ENCODE data around the gene CD82. TPM values are rescaled to one million over a fixed set of nuclear protein-coding genes. Genes with fewer than 3 reads are reported as not detected.

The CD82 gene
- total and polyA plus RNA-seq, 2 of the 8 experiments (the other 6 are each of a cell fraction or from before 2014, with no cell fraction given): 7.9 to 10.3 TPM

DNA sequence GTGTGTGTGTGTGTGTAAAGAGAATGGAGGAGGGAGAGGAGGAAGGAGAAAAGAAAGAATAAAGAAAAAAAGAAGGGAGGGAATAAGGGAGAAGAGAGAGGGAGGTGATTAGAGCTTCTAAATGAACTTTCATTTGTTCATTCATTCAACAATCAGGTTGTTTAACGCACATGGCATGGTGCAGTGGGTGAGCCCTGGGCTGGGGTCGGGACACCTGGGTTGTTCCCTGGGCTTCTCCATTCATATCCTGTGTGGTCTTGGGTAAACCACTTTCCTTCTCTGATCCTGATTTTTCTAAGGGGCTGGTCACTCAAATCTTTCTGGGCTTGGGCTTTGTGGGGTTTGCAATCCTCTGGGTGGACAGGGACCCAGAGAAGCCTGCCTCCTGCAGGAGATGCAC, 47.9 kb upstream of the CD82 start (continued):
- TF ChIP-seq CTCF (IDR thresholded peaks at IDR 0.05; ENCODE audit: control extremely low read depth in 1 of 3, insufficient read depth in 1 of 3, low read depth in 1 of 3, low read length in 3 of 3) (no peak), MAX (IDR thresholded peaks at IDR 0.05) (no peak), RBBP5 (IDR thresholded peaks at IDR 0.05; ENCODE audit: borderline replicate concordance, low read depth, low read length) (no peak)
